ENCODE results near the gene OASL.

OASL gene

DNA sequence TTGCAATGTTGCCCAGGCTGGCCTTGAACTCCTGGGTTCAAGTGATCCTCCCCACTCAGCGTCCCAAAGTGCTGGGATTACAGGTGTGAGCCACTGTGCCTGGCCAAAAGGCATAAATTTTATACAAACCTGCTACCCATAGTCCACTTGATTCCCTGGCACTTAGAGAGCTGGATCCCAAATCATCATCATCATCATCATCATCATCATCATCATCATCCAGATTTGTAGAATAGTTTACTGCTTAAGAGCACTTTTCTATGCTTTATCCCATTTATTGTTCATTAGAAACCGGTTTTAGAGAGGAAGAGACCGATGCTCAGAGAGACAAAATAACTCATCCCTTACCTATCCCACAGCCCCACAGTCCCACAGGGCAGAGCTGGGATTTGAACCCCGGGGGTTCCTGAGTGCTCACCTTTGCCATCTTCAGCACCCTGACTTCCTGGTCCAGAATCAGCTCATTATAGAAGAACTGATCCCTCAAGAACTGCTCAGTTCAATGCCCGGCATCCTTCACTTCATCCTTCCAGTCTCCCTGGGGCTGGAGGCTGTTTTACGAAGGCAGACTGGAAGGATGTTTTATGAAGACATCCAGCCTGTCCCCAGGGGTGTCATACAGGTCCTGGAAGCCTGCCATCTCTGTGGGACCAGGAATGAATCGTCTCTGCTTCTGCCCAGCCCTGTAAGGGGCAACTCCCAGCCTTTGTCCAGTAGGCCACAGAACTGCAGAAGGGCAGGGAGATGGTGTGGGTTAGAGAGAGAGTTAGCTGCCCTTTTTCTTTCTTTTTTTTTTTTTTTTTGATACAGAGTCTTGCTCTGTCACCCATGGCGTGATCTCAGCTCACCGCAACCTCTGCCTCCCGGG lies 20.2 kb upstream of the OASL start:
- H3K27ac ChIP-seq (replicated peaks; ENCODE audit: low read length): no peak overlapping the region
- peak overlapping the region; percentile 72 for H2BK120ac ChIP-seq (ENCODE audit: low read depth, low read length)
- DNase-seq (ENCODE audit: low spot score): no peak
- H3K9ac ChIP-seq (ENCODE audit: low read depth, low read length, poor library complexity): no peak overlapping the region
- peaks cover 0 to 5% (median 0%) of the 10 kb centered on the region in 3 experiments for H3K27me3 ChIP-seq (ENCODE audit: control insufficient read depth in 3 of 3, insufficient read depth in 3 of 3, low read depth in 1 of 3, low read length in 3 of 3)
- no peaks in the 10 kb centered on the region for H3K36me3 ChIP-seq (replicated peaks in 1 of 2; ENCODE audit: control insufficient read depth in 2 of 2, insufficient read depth in 2 of 2, low read length in 2 of 2)
- no peak overlapping the region for H3K4ac ChIP-seq (ENCODE audit: low read length)
- H3K14ac ChIP-seq (ENCODE audit: low read length): no peak overlapping the region
- no peak overlapping the region for H3K23ac ChIP-seq (ENCODE audit: low read depth, low read length, poor library complexity)
- H4K8ac ChIP-seq (ENCODE audit: low read depth, low read length): no peak overlapping the region
- H4K91ac ChIP-seq (ENCODE audit: low read depth, low read length, poor library complexity): no peak overlapping the region
- H3K79me1 ChIP-seq (ENCODE audit: low read depth, low read length): no peaks in the 10 kb centered on the region
- no CpG with 5 or more reads among the region's 10 CpGs for WGBS, 2 donors (ENCODE audit: extremely low coverage in 2 of 2, insufficient read length in 2 of 2, insufficient replicate concordance in 1 of 2)
- H3K9me3 ChIP-seq (replicated peaks in 1 of 2; ENCODE audit: control insufficient read depth in 2 of 2, insufficient read depth in 1 of 2, low read depth in 1 of 2, low read length in 2 of 2): no peaks in the 10 kb centered on the region
- H3K4me1 ChIP-seq (ENCODE audit: control insufficient read depth in 2 of 2, insufficient read depth in 1 of 2, low read depth in 1 of 2, low read length in 2 of 2): no peaks in the 10 kb centered on the region
- H2BK12ac ChIP-seq (ENCODE audit: low read length): no peak overlapping the region
- H3K4me2 ChIP-seq (ENCODE audit: insufficient read depth, low read length, poor library complexity, severe bottlenecking): no peak overlapping the region
- no peak overlapping the region for H3K18ac ChIP-seq (ENCODE audit: low read length)
- H3K4me3 ChIP-seq (ENCODE audit: low read length in 2 of 2): no peak overlapping the region
- H2AFZ ChIP-seq (ENCODE audit: low read length): no peak overlapping the region
- no peak overlapping the region for H2AK5ac ChIP-seq (ENCODE audit: low read depth, low read length)
- H2BK15ac ChIP-seq (ENCODE audit: low read length): no peak overlapping the region
- H2BK5ac ChIP-seq (ENCODE audit: low read length): no peak overlapping the region

DNA sequence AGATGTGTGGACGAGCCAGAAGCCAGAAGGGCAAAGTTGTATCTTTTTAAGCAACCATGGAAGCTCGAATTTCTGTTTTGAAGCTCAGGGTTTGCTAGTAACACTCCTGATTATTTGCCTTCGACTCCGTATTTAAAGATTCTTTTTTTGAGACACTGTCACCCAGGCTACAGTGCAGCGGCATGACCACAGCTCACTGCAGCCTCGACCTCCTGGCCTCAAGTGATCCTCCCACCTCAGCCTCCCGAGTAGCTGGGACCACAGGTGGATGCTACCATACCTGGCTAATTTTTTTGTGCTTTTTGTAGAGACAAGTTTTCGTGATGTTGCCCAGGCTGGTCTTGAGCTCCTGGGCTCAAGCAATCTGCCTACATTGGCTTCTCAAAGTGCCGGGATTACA lies 18.7 kb upstream of the OASL start:
- Histone ChIP-seq H3K14ac (ENCODE audit: low read length) (no peak overlapping the region), H2AK5ac (ENCODE audit: low read depth, low read length) (no peak overlapping the region), H3K9me3 (replicated peaks in 1 of 2; ENCODE audit: control insufficient read depth in 2 of 2, insufficient read depth in 1 of 2, low read depth in 1 of 2, low read length in 2 of 2) (no peaks in the 10 kb centered on the region), H3K23ac (ENCODE audit: low read depth, low read length, poor library complexity) (no peak overlapping the region), H3K4ac (ENCODE audit: low read length) (no peak overlapping the region), H3K9ac (ENCODE audit: low read depth, low read length, poor library complexity) (no peak overlapping the region), H3K27me3 (ENCODE audit: control insufficient read depth in 3 of 3, insufficient read depth in 3 of 3, low read depth in 1 of 3, low read length in 3 of 3) (peaks cover 0 to 9% (median 0%) of the 10 kb centered on the region in 3 experiments), H3K4me2 (ENCODE audit: insufficient read depth, low read length, poor library complexity, severe bottlenecking) (no peak overlapping the region), H3K36me3 (replicated peaks in 1 of 2; ENCODE audit: control insufficient read depth in 2 of 2, insufficient read depth in 2 of 2, low read length in 2 of 2) (no peaks in the 10 kb centered on the region), H2BK15ac (ENCODE audit: low read length) (no peak overlapping the region), H3K79me1 (ENCODE audit: low read depth, low read length) (no peaks in the 10 kb centered on the region), H2BK12ac (ENCODE audit: low read length) (no peak overlapping the region), H3K4me1 (ENCODE audit: control insufficient read depth in 2 of 2, insufficient read depth in 1 of 2, low read depth in 1 of 2, low read length in 2 of 2) (no peaks in the 10 kb centered on the region), H3K27ac (replicated peaks; ENCODE audit: low read length) (no peak overlapping the region), H2BK120ac (ENCODE audit: low read depth, low read length) (no peak overlapping the region), H4K91ac (ENCODE audit: low read depth, low read length, poor library complexity) (no peak overlapping the region), H3K18ac (ENCODE audit: low read length) (no peak overlapping the region), H2AFZ (ENCODE audit: low read length) (peak overlapping the region; percentile 43), H4K8ac (ENCODE audit: low read depth, low read length) (no peak overlapping the region), H3K4me3 (ENCODE audit: low read length in 2 of 2) (no peak overlapping the region), H2BK5ac (ENCODE audit: low read length) (no peak overlapping the region)
- DNase-seq (ENCODE audit: low spot score): no peak
- no CpG with 5 or more reads among the region's 9 CpGs for WGBS, 2 donors (ENCODE audit: extremely low coverage in 2 of 2, insufficient read length in 2 of 2, insufficient replicate concordance in 1 of 2)

DNA sequence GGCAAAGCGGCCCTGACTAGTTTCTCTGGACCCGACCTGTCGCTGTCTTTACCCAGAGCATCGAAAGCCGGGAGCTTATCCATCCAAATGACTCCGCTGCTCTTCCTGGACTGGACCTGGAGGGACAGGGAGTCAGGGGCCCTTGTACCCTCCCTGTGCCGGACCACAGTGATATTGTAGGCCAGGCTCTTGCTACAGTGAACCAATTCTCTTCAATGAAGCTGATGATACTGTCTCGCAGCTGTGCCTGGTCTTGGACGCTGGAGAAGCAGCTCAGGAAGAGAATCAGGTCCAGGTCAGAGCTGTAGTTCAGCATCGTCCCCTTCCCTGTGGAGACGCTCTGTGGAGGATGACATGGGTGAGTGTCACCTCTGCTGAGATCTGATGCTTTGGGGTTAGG lies 14.7 kb upstream of the OASL start:
- no peak overlapping the region for H2AFZ ChIP-seq (ENCODE audit: low read length)
- H3K4me2 ChIP-seq (ENCODE audit: insufficient read depth, low read length, poor library complexity, severe bottlenecking): no peak overlapping the region
- no peaks in the 10 kb centered on the region for H3K36me3 ChIP-seq (replicated peaks in 1 of 2; ENCODE audit: control insufficient read depth in 2 of 2, insufficient read depth in 2 of 2, low read length in 2 of 2)
- no peak overlapping the region for H3K14ac ChIP-seq (ENCODE audit: low read length)
- no peak overlapping the region for H3K23ac ChIP-seq (ENCODE audit: low read depth, low read length, poor library complexity)
- H3K4ac ChIP-seq (ENCODE audit: low read length): no peak overlapping the region
- WGBS, 2 donors (ENCODE audit: extremely low coverage in 2 of 2, insufficient read length in 2 of 2, insufficient replicate concordance in 1 of 2): no CpG with 5 or more reads among the region's 11 CpGs
- no peaks in the 10 kb centered on the region for H3K9me3 ChIP-seq (replicated peaks in 1 of 2; ENCODE audit: control insufficient read depth in 2 of 2, insufficient read depth in 1 of 2, low read depth in 1 of 2, low read length in 2 of 2)
- no peak overlapping the region for H2BK120ac ChIP-seq (ENCODE audit: low read depth, low read length)
- H3K79me1 ChIP-seq (ENCODE audit: low read depth, low read length): no peaks in the 10 kb centered on the region
- no peak overlapping the region for H3K9ac ChIP-seq (ENCODE audit: low read depth, low read length, poor library complexity)
- H2BK15ac ChIP-seq (ENCODE audit: low read length): no peak overlapping the region
- H4K8ac ChIP-seq (ENCODE audit: low read depth, low read length): no peak overlapping the region
- peaks cover 0 to 6% (median 0%) of the 10 kb centered on the region in 3 experiments for H3K27me3 ChIP-seq (ENCODE audit: control insufficient read depth in 3 of 3, insufficient read depth in 3 of 3, low read depth in 1 of 3, low read length in 3 of 3)
- no peak overlapping the region for H4K91ac ChIP-seq (ENCODE audit: low read depth, low read length, poor library complexity)
- H2AK5ac ChIP-seq (ENCODE audit: low read depth, low read length): no peak overlapping the region
- no peak overlapping the region for H3K4me3 ChIP-seq (ENCODE audit: low read length in 2 of 2)
- H2BK12ac ChIP-seq (ENCODE audit: low read length): no peak overlapping the region
- no peaks in the 10 kb centered on the region for H3K4me1 ChIP-seq (ENCODE audit: control insufficient read depth in 2 of 2, insufficient read depth in 1 of 2, low read depth in 1 of 2, low read length in 2 of 2)
- H3K18ac ChIP-seq (ENCODE audit: low read length): no peak overlapping the region
- H3K27ac ChIP-seq (replicated peaks; ENCODE audit: low read length): no peak overlapping the region
- H2BK5ac ChIP-seq (ENCODE audit: low read length): no peak overlapping the region
- DNase-seq (ENCODE audit: low spot score): no peak

DNA sequence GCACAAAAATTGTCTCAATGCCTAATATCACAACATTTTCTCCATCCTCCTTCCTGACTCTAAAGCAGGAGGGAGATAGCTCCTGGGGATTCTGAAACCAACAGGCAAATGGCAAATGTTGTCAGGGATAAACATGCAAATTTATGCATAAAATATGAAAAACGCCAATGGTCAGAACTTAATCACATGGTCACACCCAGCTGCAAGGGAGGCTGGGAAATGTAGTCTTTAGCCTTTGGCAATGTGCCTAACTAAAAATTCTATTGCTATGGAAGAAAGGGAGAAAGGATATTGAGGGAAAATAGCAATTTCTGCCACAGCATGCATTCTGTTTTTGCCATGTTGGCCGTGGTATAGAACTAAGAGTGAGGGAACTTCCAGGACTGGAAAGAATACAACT lies 11.7 kb upstream of the OASL start:
- no peak overlapping the region for H3K4me2 ChIP-seq (ENCODE audit: insufficient read depth, low read length, poor library complexity, severe bottlenecking)
- H2BK15ac ChIP-seq (ENCODE audit: low read length): no peak overlapping the region
- H4K91ac ChIP-seq (ENCODE audit: low read depth, low read length, poor library complexity): no peak overlapping the region
- H3K27me3 ChIP-seq (ENCODE audit: control insufficient read depth in 3 of 3, insufficient read depth in 3 of 3, low read depth in 1 of 3, low read length in 3 of 3): peaks cover 0 to 4% (median 0%) of the 10 kb centered on the region in 3 experiments
- H3K4ac ChIP-seq (ENCODE audit: low read length): no peak overlapping the region
- H3K9ac ChIP-seq (ENCODE audit: low read depth, low read length, poor library complexity): no peak overlapping the region
- H3K18ac ChIP-seq (ENCODE audit: low read length): no peak overlapping the region
- WGBS, 2 donors (ENCODE audit: extremely low coverage in 2 of 2, insufficient read length in 2 of 2, insufficient replicate concordance in 1 of 2): no CpG with 5 or more reads among the region's 2 CpGs
- no peak overlapping the region for H3K27ac ChIP-seq (replicated peaks; ENCODE audit: low read length)
- H2AFZ ChIP-seq (ENCODE audit: low read length): no peak overlapping the region
- no peak overlapping the region for H2BK120ac ChIP-seq (ENCODE audit: low read depth, low read length)
- no peak for DNase-seq (ENCODE audit: low spot score)
- H3K4me1 ChIP-seq (ENCODE audit: control insufficient read depth in 2 of 2, insufficient read depth in 1 of 2, low read depth in 1 of 2, low read length in 2 of 2): no peaks in the 10 kb centered on the region
- H2BK12ac ChIP-seq (ENCODE audit: low read length): no peak overlapping the region
- H2BK5ac ChIP-seq (ENCODE audit: low read length): no peak overlapping the region
- H3K4me3 ChIP-seq (ENCODE audit: low read length in 2 of 2): no peak overlapping the region
- no peaks in the 10 kb centered on the region for H3K9me3 ChIP-seq (replicated peaks in 1 of 2; ENCODE audit: control insufficient read depth in 2 of 2, insufficient read depth in 1 of 2, low read depth in 1 of 2, low read length in 2 of 2)
- no peak overlapping the region for H3K14ac ChIP-seq (ENCODE audit: low read length)
- H3K36me3 ChIP-seq (replicated peaks in 1 of 2; ENCODE audit: control insufficient read depth in 2 of 2, insufficient read depth in 2 of 2, low read length in 2 of 2): no peaks in the 10 kb centered on the region
- H4K8ac ChIP-seq (ENCODE audit: low read depth, low read length): no peak overlapping the region
- H3K23ac ChIP-seq (ENCODE audit: low read depth, low read length, poor library complexity): no peak overlapping the region
- H2AK5ac ChIP-seq (ENCODE audit: low read depth, low read length): no peak overlapping the region
- no peaks in the 10 kb centered on the region for H3K79me1 ChIP-seq (ENCODE audit: low read depth, low read length)

Data from neuronal stem cell (in vitro differentiated cells).